ENCODE results near the gene CACNA2D3. TPM values are rescaled to one million over a fixed set of nuclear protein-coding genes. Genes with fewer than 3 reads are reported as not detected.
A peak's percentile ranks its signal among the peaks of the same experiment; 100 is the strongest.

The CACNA2D3 gene
- total RNA-seq, 1 donor from 2014 or later, result 3.6 TPM

- Histone ChIP-seq H3K4me3 (no peak overlapping the region), H3K4me1 (no peaks in the 10 kb centered on the region), H3K36me3 (no peaks in the 10 kb centered on the region), H3K27me3 (ENCODE audit: low read depth) (no peaks in the 10 kb centered on the region), H3K9me3 (no peaks in the 10 kb centered on the region), H3K27ac (no peak overlapping the region)
- no peak for ATAC-seq
- intact Hi-C loops (cut with DNase I), result no loop called here
- DNase-seq, result no peak
- no peak for TF ChIP-seq CTCF (IDR thresholded peaks at IDR 0.05)
Measured at GRCh38 chr3:54169524-54169923, 47.2 kb downstream of the CACNA2D3 start.

- no peaks in the 10 kb centered on the region for H3K27me3 ChIP-seq (ENCODE audit: low read depth)
- no peak for DNase-seq
- no peak for ATAC-seq
- no peak overlapping the region for H3K4me3 ChIP-seq
- H3K36me3 ChIP-seq, result no peaks in the 10 kb centered on the region
- intact Hi-C loops (cut with DNase I), result no loop called here
- H3K27ac ChIP-seq, result no peak overlapping the region
- no peaks in the 10 kb centered on the region for H3K4me1 ChIP-seq
- no peak for TF ChIP-seq CTCF (IDR thresholded peaks at IDR 0.05)
- H3K9me3 ChIP-seq, result no peaks in the 10 kb centered on the region
Measured at GRCh38 chr3:54171509-54171908, 49.2 kb downstream of the CACNA2D3 start.

- intact Hi-C loops (cut with DNase I), result no loop called here
- Histone ChIP-seq H3K4me1 (no peaks in the 10 kb centered on the region), H3K27ac (no peak overlapping the region), H3K36me3 (no peaks in the 10 kb centered on the region), H3K9me3 (no peaks in the 10 kb centered on the region), H3K4me3 (no peak overlapping the region), H3K27me3 (ENCODE audit: low read depth) (no peaks in the 10 kb centered on the region)
- no peak for TF ChIP-seq CTCF (IDR thresholded peaks at IDR 0.05)
- no peak for DNase-seq
- ATAC-seq, result peak; percentile 62 to 64
Measured at GRCh38 chr3:54171951-54172350, 49.6 kb downstream of the CACNA2D3 start.

- no peak for DNase-seq
- Histone ChIP-seq H3K27ac (no peak overlapping the region), H3K36me3 (no peaks in the 10 kb centered on the region), H3K4me3 (no peak overlapping the region), H3K9me3 (no peaks in the 10 kb centered on the region), H3K4me1 (no peaks in the 10 kb centered on the region), H3K27me3 (ENCODE audit: low read depth) (no peaks in the 10 kb centered on the region)
- intact Hi-C loops (cut with DNase I), result no loop called here
- ATAC-seq, result no peak
- TF ChIP-seq CTCF (IDR thresholded peaks at IDR 0.05), result no peak
Measured at GRCh38 chr3:54173371-54173770, 51.0 kb downstream of the CACNA2D3 start.

- no peak overlapping the region for H3K4me3 ChIP-seq
- H3K27me3 ChIP-seq (ENCODE audit: low read depth), result no peaks in the 10 kb centered on the region
- no peak for DNase-seq
- TF ChIP-seq CTCF (IDR thresholded peaks at IDR 0.05), result no peak
- no peak for ATAC-seq
- H3K9me3 ChIP-seq, result no peaks in the 10 kb centered on the region
- no peaks in the 10 kb centered on the region for H3K36me3 ChIP-seq
- H3K27ac ChIP-seq, result no peak overlapping the region
- H3K4me1 ChIP-seq, result no peaks in the 10 kb centered on the region
- intact Hi-C loops (cut with DNase I), result no loop called here
Measured at GRCh38 chr3:54176106-54176505, 53.8 kb downstream of the CACNA2D3 start.

GRCh38 chr3:54177816-54178215 is 55.5 kb downstream of the CACNA2D3 start:
- TF ChIP-seq CTCF (IDR thresholded peaks at IDR 0.05), result no peak
- no peak overlapping the region for H3K4me3 ChIP-seq
- H3K27ac ChIP-seq, result no peak overlapping the region
- H3K9me3 ChIP-seq, result no peaks in the 10 kb centered on the region
- no peaks in the 10 kb centered on the region for H3K36me3 ChIP-seq
- intact Hi-C loops (cut with DNase I), result no loop called here
- H3K4me1 ChIP-seq, result no peaks in the 10 kb centered on the region
- DNase-seq (no peak), ATAC-seq (no peak)
- H3K27me3 ChIP-seq (ENCODE audit: low read depth), result no peaks in the 10 kb centered on the region
